ENCODE measurements around the gene ITGA2.

- TF ChIP-seq, protein P1, sequence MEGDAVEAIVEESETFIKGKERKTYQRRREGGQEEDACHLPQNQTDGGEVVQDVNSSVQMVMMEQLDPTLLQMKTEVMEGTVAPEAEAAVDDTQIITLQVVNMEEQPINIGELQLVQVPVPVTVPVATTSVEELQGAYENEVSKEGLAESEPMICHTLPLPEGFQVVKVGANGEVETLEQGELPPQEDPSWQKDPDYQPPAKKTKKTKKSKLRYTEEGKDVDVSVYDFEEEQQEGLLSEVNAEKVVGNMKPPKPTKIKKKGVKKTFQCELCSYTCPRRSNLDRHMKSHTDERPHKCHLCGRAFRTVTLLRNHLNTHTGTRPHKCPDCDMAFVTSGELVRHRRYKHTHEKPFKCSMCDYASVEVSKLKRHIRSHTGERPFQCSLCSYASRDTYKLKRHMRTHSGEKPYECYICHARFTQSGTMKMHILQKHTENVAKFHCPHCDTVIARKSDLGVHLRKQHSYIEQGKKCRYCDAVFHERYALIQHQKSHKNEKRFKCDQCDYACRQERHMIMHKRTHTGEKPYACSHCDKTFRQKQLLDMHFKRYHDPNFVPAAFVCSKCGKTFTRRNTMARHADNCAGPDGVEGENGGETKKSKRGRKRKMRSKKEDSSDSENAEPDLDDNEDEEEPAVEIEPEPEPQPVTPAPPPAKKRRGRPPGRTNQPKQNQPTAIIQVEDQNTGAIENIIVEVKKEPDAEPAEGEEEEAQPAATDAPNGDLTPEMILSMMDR (IDR thresholded peaks at IDR 0.05): no peak
- TF ChIP-seq POLR2A (IDR thresholded peaks at IDR 0.05): no peak
- no peak for TF ChIP-seq POLR2AphosphoS5 (IDR thresholded peaks at IDR 0.05; ENCODE audit: insufficient read depth in 1 of 2, low read depth in 1 of 2)
These were observed 74.6 kb downstream of the ITGA2 start for GRCh38 chr5:53063791-53064190.
